Measurements from ENCODE around the gene THRA. TPM values are rescaled to one million over a fixed set of nuclear protein-coding genes. Genes with fewer than 3 reads are reported as not detected.

Gene THRA
- total RNA-seq, 1 experiment from 2014 or later, result 10.1 TPM

- no peak overlapping the region for H3K14ac ChIP-seq (ENCODE audit: insufficient read depth, low read length)
These were observed 29.8 kb downstream of the THRA start for GRCh38 chr17:40092581-40092980.

More at GRCh38 chr17:40092581-40092980, 29.8 kb downstream of the THRA start:
- Histone ChIP-seq H3K18ac (ENCODE audit: insufficient read length, low read depth, low read length) (no peak overlapping the region), H3K23ac (ENCODE audit: insufficient read length, low read depth, low read length) (no peak overlapping the region), H3K23me2 (ENCODE audit: insufficient read length, low read depth, low read length, poor library complexity, severe bottlenecking) (no peaks in the 10 kb centered on the region), H4K91ac (ENCODE audit: insufficient read length, low read depth, low read length) (no peak overlapping the region), H2AFZ (ENCODE audit: low read length) (no peak overlapping the region), H3K9me3 (ENCODE audit: control insufficient read depth, low read depth, low read length) (no peaks in the 10 kb centered on the region), H3T11ph (ENCODE audit: low read length) (no peak overlapping the region), H2BK120ac (ENCODE audit: low read depth, low read length, poor library complexity, severe bottlenecking) (no peak overlapping the region), H2BK15ac (ENCODE audit: low read depth, low read length) (no peak overlapping the region), H2AK5ac (ENCODE audit: insufficient read length, low read length) (no peak overlapping the region), H3K79me2 (ENCODE audit: insufficient read depth, low read length) (no peaks in the 10 kb centered on the region), H2BK5ac (ENCODE audit: insufficient read length, low read length) (no peak overlapping the region), H3K4me2 (ENCODE audit: insufficient read depth, insufficient read length, low read length) (no peak overlapping the region), H2BK20ac (ENCODE audit: low read depth, low read length, poor library complexity, severe bottlenecking) (no peak overlapping the region), H3K56ac (ENCODE audit: insufficient read length, low read depth, low read length) (no peak overlapping the region), H4K20me1 (ENCODE audit: control insufficient read depth, insufficient read depth, insufficient read length) (peaks cover 2% of the 10 kb centered on the region), H3K27me3 (ENCODE audit: insufficient read depth, low read length) (no peaks in the 10 kb centered on the region), H3K27ac (ENCODE audit: insufficient read length, low read depth, low read length) (no peak overlapping the region), H4K5ac (ENCODE audit: insufficient read length, low read depth, low read length) (no peak overlapping the region), H2BK12ac (ENCODE audit: insufficient read length, low read depth, low read length) (no peak overlapping the region), H4K8ac (replicated peaks; ENCODE audit: insufficient read length, low read depth, low read length) (no peak overlapping the region), H3K4me1 (ENCODE audit: insufficient read depth, low read length) (no peaks in the 10 kb centered on the region; the same call in 1 of the 2 replicates), H3K79me1 (ENCODE audit: insufficient read depth, low read depth, low read length, poor library complexity, severe bottlenecking) (no peaks in the 10 kb centered on the region), H3K9ac (ENCODE audit: extremely low read depth, insufficient read length, low read length) (no peak overlapping the region), H3K4ac (ENCODE audit: low read depth, low read length) (no peak overlapping the region)
- no peaks in the 10 kb centered on the region for H3K9me3 Mint-ChIP-seq
- no CpG with 5 or more reads among the region's 3 CpGs for WGBS (ENCODE audit: extremely low coverage, insufficient read length, low lambda C conversion rate)
- DNase-seq, result no peak
- peaks cover 10 to 49% of the 10 kb centered on the region in 2 experiments; a peak in 3 of 4 replicates for H3K4me1 Mint-ChIP-seq
- no peaks in the 10 kb centered on the region for H3K27me3 Mint-ChIP-seq (ENCODE audit: low read depth)
- H3K27ac Mint-ChIP-seq, result no peak overlapping the region
- H3K36me3 Mint-ChIP-seq (ENCODE audit: insufficient read depth in 1 of 3, low read depth in 3 of 3), result peaks cover 28 to 51% (median 38%) of the 10 kb centered on the region in 3 experiments
- no peak overlapping the region for H3K4me3 Mint-ChIP-seq
- TF ChIP-seq, protein P1, sequence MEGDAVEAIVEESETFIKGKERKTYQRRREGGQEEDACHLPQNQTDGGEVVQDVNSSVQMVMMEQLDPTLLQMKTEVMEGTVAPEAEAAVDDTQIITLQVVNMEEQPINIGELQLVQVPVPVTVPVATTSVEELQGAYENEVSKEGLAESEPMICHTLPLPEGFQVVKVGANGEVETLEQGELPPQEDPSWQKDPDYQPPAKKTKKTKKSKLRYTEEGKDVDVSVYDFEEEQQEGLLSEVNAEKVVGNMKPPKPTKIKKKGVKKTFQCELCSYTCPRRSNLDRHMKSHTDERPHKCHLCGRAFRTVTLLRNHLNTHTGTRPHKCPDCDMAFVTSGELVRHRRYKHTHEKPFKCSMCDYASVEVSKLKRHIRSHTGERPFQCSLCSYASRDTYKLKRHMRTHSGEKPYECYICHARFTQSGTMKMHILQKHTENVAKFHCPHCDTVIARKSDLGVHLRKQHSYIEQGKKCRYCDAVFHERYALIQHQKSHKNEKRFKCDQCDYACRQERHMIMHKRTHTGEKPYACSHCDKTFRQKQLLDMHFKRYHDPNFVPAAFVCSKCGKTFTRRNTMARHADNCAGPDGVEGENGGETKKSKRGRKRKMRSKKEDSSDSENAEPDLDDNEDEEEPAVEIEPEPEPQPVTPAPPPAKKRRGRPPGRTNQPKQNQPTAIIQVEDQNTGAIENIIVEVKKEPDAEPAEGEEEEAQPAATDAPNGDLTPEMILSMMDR (conservative IDR thresholded peaks at IDR 0.05), result no peak
